HepG2 (cell line): ENCODE measurements around the gene ARHGEF11. TPM values are rescaled to one million over a fixed set of nuclear protein-coding genes. Genes with fewer than 3 reads are reported as not detected.

Experiments
- ATAC-seq: fragments of 200-7000 bp; cut with Tn5 transposase; 3 replicates; pipeline ENCODE4 v1.9.1; 2020; ENCODE audit warnings: mild to moderate bottlenecking, moderate library complexity
- BruUV-seq: library from RNA; stranded (reverse); fragments of 400-500 nt; replicated peaks from 2 replicates; lab custom pipeline; 2021; lab: Mats Ljungman, UMichigan
- CTCF ChIA-PET: fragments of 300-600 bp; formaldehyde crosslinking; extraction: SDS; loops from one replicate; lab custom pipeline; 2021; ENCODE audit warnings: low total read pairs, inconsistent platforms, low intra/inter-chr PET ratio; lab: Yijun Ruan, JAX
- POLR2A ChIA-PET: fragments of 350-600 bp; sonication (Branson Sonifier 250); formaldehyde crosslinking; loops from one replicate; lab custom pipeline; 2020; ENCODE audit warnings: antibody characterized with exemption, inconsistent platforms; lab: Yijun Ruan, JAX
- DNase-seq: peaks from one replicate; pipeline ENCODE4 v3.0.0-alpha.2; 2015; ENCODE audit warnings: low spot score
- FAIRE-seq: peaks from 3 replicates; lab custom pipeline; 2011; peaks lifted over from hg19 to GRCh38; lab: Jason Lieb, UNC
- H2AFZ ChIP-seq: one replicate; pipeline ENCODE4 v1.6.1; 2011; ENCODE audit warnings: low read length, inconsistent platforms
- H3K27ac ChIP-seq: fragments of 300-600 bp; 3 replicates; pipeline ENCODE4 v1.8.0; 2011; ENCODE audit warnings: mixed run types, mild to moderate bottlenecking, mixed read lengths, low read length, inconsistent platforms; ENCODE audit not compliant: insufficient read depth; ENCODE audit errors: extremely low read length
- H3K27me3 ChIP-seq, 2 experiments: fragments of 200-600 bp in 1 of 2; 2 replicates in 1 of 2; 3 replicates in 1 of 2; pipeline versions ENCODE4 v1.6.0 to v1.8.0; 2011; ENCODE audit warnings: low read length in 2 of 2, mild to moderate bottlenecking in 2 of 2, moderate library complexity in 2 of 2, inconsistent platforms in 1 of 2; ENCODE audit not compliant: insufficient read depth in 2 of 2, control insufficient read depth in 1 of 2
- H3K36me3 ChIP-seq, 2 experiments: fragments of 200-600 bp in 1 of 2; replicated peaks in 1 of 2; 2 replicates in 1 of 2; 3 replicates in 1 of 2; pipeline versions ENCODE4 v1.5.1 to v1.8.0; 2011; ENCODE audit warnings: low read length in 2 of 2, inconsistent platforms in 1 of 2; ENCODE audit not compliant: insufficient read depth in 2 of 2, control insufficient read depth in 1 of 2
- H3K4me1 ChIP-seq: 2 replicates; pipeline ENCODE4 v1.5.1; 2012; ENCODE audit warnings: low read length, inconsistent platforms; ENCODE audit not compliant: insufficient read depth
- H3K4me2 ChIP-seq: 2 replicates; pipeline ENCODE4 v1.6.0; 2011; ENCODE audit warnings: low read depth, low read length, inconsistent platforms
- H3K4me3 ChIP-seq, 3 experiments: fragments of 200-600 bp in 1 of 3; sonication (generic), shearing (Covaris generic) in 1 of 3; replicated peaks in 1 of 3; 2 replicates each; pipeline ENCODE4 v1.5.1; 2011 to 2016; ENCODE audit warnings: low read length in 3 of 3, inconsistent platforms in 2 of 3, low read depth in 2 of 3, mild to moderate bottlenecking in 2 of 3, control low read depth in 1 of 3, mixed read lengths in 1 of 3; ENCODE audit not compliant: insufficient read depth in 1 of 3
- H3K79me2 ChIP-seq: one replicate; pipeline ENCODE4 v1.6.1; 2011; ENCODE audit warnings: low read length, inconsistent platforms; ENCODE audit not compliant: insufficient read depth
- H3K9ac ChIP-seq: 2 replicates; pipeline ENCODE4 v1.6.0; 2011; ENCODE audit warnings: mild to moderate bottlenecking, low read depth, low read length, inconsistent platforms; ENCODE audit not compliant: insufficient read depth
- H3K9me3 ChIP-seq: 2 replicates; pipeline ENCODE4 v1.5.1; 2012; ENCODE audit warnings: mild to moderate bottlenecking, low read length
- H4K20me1 ChIP-seq: 2 replicates; pipeline ENCODE4 v1.6.0; 2011; ENCODE audit warnings: inconsistent platforms, mild to moderate bottlenecking, low read length, moderate library complexity; ENCODE audit not compliant: insufficient read depth
- AGO2 ChIP-seq: fragments of 200-400 bp; formaldehyde crosslinking; optimal IDR thresholded peaks from 2 replicates; pipeline ENCODE3; 2017; ENCODE audit warnings: mild to moderate bottlenecking, low read depth, low read length, moderate library complexity
- ATAD3A ChIP-seq: sonication (generic); formaldehyde crosslinking; IDR thresholded peaks from 2 replicates; pipeline ENCODE4 v1.4.0; 2020; ENCODE audit warnings: missing genetic modification reagents
- DMAP1 ChIP-seq: IDR thresholded peaks from 2 replicates; pipeline ENCODE4 v1.6.1; 2016
- DR1 ChIP-seq: sonication (generic); formaldehyde crosslinking; IDR thresholded peaks from 2 replicates; pipeline ENCODE4 v1.8.0; 2021; ENCODE audit warnings: mild to moderate bottlenecking, missing genetic modification reagents, inconsistent platforms
- IRX3 ChIP-seq: sonication (generic); formaldehyde crosslinking; IDR thresholded peaks from 2 replicates; pipeline ENCODE4 v1.8.1; 2023; ENCODE audit warnings: mild to moderate bottlenecking, low read depth, missing genetic modification reagents, borderline replicate concordance
- KAT8 ChIP-seq: IDR thresholded peaks from 2 replicates; pipeline ENCODE4 v1.6.1; 2016; ENCODE audit warnings: missing genetic modification reagents, missing compliant biosample characterization
- POLR2G ChIP-seq: fragments of 200-400 bp; formaldehyde crosslinking; IDR thresholded peaks from 2 replicates; pipeline ENCODE4 v1.6.1; 2018; ENCODE audit warnings: mild to moderate bottlenecking, low read depth, low read length, moderate library complexity
- RBM22 ChIP-seq: fragments of 200-400 bp; formaldehyde crosslinking; optimal IDR thresholded peaks from 2 replicates; pipeline ENCODE3; 2017; ENCODE audit warnings: mild to moderate bottlenecking, low read length, moderate library complexity
- TBX3 ChIP-seq: fragments of 450-650 bp; IDR thresholded peaks from 2 replicates; pipeline ENCODE4 v1.6.1; 2017; ENCODE audit warnings: antibody characterized with exemption, mild to moderate bottlenecking, inconsistent platforms, borderline replicate concordance
- ZFP1 ChIP-seq: IDR thresholded peaks from 2 replicates; pipeline ENCODE4 v1.6.1; 2016
- ZFP41 ChIP-seq: sonication (generic); formaldehyde crosslinking; IDR thresholded peaks from 2 replicates; pipeline ENCODE4 v1.4.0; 2020; ENCODE audit warnings: mild to moderate bottlenecking, missing genetic modification reagents, borderline replicate concordance
- ZNF251 ChIP-seq: sonication (generic); formaldehyde crosslinking; IDR thresholded peaks from 2 replicates; pipeline ENCODE4 v1.9.0; 2021; ENCODE audit warnings: mild to moderate bottlenecking, missing genetic modification reagents
- ZNF776 ChIP-seq: sonication (generic); formaldehyde crosslinking; IDR thresholded peaks from 2 replicates; pipeline ENCODE4 v1.4.0; 2020; ENCODE audit warnings: mild to moderate bottlenecking, missing genetic modification reagents
- ZSCAN21 ChIP-seq: sonication (generic); formaldehyde crosslinking; IDR thresholded peaks from 2 replicates; pipeline ENCODE4 v1.8.0; 2022; ENCODE audit warnings: mild to moderate bottlenecking, missing genetic modification reagents, moderate library complexity, borderline replicate concordance
- WGBS: methylation state at CpG from one replicate; pipeline ENCODE4 v1.1.6; 2017; ENCODE audit warnings: low lambda C conversion rate; 5-methylcytosine and 5-hydroxymethylcytosine counted together
- in situ Hi-C: cut with HindIII; loops from 2 replicates; pipeline ENCODE4 v1.10.0; 2017; ENCODE audit warnings: low pct_unique_long_range_greater_than_20kb; ENCODE audit not compliant: extremely low pct_ligation_motif_present
- intact Hi-C: fragments of 100-400 bp; cut with micrococcal nuclease; formaldehyde crosslinking; loops from one replicate; pipeline ENCODE4 v1.10.0; 2022; ENCODE audit not compliant: unreplicated experiment
- polyA plus RNA-seq, 8 experiments: library from polyadenylated mRNA; depleted of rRNA in 3 of 8; stranded (reverse) in 7 of 8; unstranded in 1 of 8; fragments of >200 nt; fragmentation: Illumina TruSeq in 4 of 8; extraction: Trizol in 4 of 8; gene quantifications; 2 replicates each; pipeline versions ENCODE4 v1.2.1 to v1.2.3, GENCODE V29; 2011 to 2016; ENCODE audit warnings: low read depth in 4 of 8, missing spikeins in 1 of 8, mixed read lengths in 1 of 8; ENCODE audit not compliant: insufficient read depth in 1 of 8
- total RNA-seq, 5 experiments: library from RNA; depleted of rRNA; stranded (reverse); fragments of >200 nt; fragmentation: Illumina TruSeq; extraction: Trizol; gene quantifications; 2 replicates each; pipeline ENCODE4 v1.2.3, GENCODE V29; 2016; ENCODE audit warnings: low read depth in 1 of 5
- TF ChIP-seq, protein P1 (sequence below): sonication (generic); formaldehyde crosslinking; IDR thresholded peaks from 2 replicates; pipeline ENCODE4 v1.4.0; 2020; ENCODE audit warnings: missing genetic modification reagents
- TF ChIP-seq, protein P2 (sequence below): sonication (generic); formaldehyde crosslinking; IDR thresholded peaks from 2 replicates; pipeline ENCODE4 v1.5.0; 2020; ENCODE audit warnings: mild to moderate bottlenecking, missing genetic modification reagents, borderline replicate concordance

The ARHGEF11 gene
- total and polyA plus RNA-seq, 2 of the 13 experiments (the other 11 are each of a cell fraction or from before 2014, with no cell fraction given): 16.5 to 21.2 TPM

DNA sequence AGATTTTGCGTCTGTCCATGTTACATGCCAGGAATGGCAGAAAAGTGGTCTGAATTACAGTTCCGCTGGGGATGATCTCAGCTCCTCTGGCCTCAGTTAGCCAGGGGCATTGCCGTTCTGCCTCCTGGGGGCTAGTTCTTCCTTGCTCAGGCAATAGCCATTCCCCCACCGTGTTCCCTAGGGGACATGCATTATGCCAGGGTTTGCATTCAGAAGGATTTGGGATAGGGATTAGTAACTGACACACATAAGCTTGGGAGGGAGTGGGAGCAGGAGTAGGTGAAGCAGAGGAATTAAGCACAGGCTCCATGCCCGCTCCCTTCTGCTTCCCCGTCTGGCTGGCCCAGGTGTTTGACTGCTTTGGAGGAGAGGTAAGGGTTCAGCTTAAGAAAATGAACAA, 112.4 kb downstream of the ARHGEF11 start (continued):
- TF ChIP-seq IRX3 (CRISPR knock-in tag) (no peak), KAT8 (CRISPR knock-in tag) (no peak), DR1 (CRISPR knock-in tag) (no peak)
- TF ChIP-seq, protein P1, sequence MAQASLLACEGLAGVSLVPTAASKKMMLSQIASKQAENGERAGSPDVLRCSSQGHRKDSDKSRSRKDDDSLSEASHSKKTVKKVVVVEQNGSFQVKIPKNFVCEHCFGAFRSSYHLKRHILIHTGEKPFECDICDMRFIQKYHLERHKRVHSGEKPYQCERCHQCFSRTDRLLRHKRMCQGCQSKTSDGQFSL: no peak

DNA sequence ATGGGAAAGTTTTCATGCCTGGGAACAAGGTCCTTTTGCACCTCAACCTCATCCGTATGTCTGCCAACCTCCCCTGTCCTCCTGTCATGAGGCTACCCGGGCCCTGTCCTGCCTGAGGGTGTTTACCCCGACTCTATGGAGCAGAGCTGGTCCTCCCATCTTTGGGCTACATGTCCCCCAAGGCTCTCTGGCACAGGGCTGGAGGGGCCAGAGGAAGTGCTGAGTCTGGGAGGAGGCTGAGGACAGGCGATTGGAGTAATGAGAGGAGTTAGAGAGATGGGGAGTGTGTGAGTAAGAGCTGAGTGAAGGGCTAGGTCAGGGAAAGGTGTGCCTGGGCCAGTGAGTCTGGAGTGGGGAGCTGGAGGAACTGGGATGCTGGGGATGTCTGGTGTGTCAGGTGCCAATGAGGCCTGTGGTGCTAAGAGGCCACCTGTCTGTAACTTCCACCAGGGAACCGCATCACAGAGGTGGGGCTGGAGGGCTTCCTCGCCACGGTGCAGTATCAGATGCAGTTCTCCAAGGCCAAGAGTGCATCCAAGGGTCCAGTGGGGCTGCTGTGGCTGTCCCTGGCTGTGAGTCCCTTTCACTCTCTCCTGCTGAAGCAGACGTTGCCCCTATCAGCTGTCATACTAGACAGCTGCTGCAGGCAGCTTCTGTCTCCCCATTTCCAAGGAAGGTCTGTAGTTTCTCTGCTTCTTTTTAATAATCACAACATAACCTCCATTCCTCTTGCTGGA, 113.4 kb downstream of the ARHGEF11 start:
- Histone ChIP-seq H3K36me3 (0 out of 5 replicates have a peak, but pooled peaks cover 0 to 4% of the 10 kb centered on the region in 2 experiments), H3K79me2 (no peaks in the 10 kb centered on the region), H3K9ac (no peak overlapping the region), H3K9me3 (no peaks in the 10 kb centered on the region), H3K27me3 (peaks cover 3 to 31% of the 10 kb centered on the region in 2 experiments; a peak in 4 of 5 replicates), H2AFZ (no peak overlapping the region), H3K4me3 (peak overlapping the region in 1 of 3 experiments; percentile 45; a peak in 2 of 6 replicates), H3K27ac (no peak overlapping the region), H3K4me2 (peak overlapping the region; percentile 74), H4K20me1 (no peaks in the 10 kb centered on the region), H3K4me1 (peaks cover 17% of the 10 kb centered on the region)
- ATAC-seq (peak; percentile 4), FAIRE-seq (no peak), DNase-seq (no peak)
- CTCF ChIA-PET: no interaction called here
- in situ Hi-C loops: no loop called here
- no TSS peak for BruUV-seq
- POLR2A ChIA-PET: no interaction called here
- intact Hi-C loops: no loop called here
- 59% methylated on average over 5 of the region's 8 CpGs for WGBS
- TF ChIP-seq ZNF776: no peak
- no peak for TF ChIP-seq ATAD3A (CRISPR knock-in tag)
- TF ChIP-seq POLR2G: peak; percentile 1; the same call in 1 of the 2 replicates
- peak; percentile 32 for TF ChIP-seq RBM22
- peak; percentile 51 for TF ChIP-seq AGO2
- TF ChIP-seq, protein P2, sequence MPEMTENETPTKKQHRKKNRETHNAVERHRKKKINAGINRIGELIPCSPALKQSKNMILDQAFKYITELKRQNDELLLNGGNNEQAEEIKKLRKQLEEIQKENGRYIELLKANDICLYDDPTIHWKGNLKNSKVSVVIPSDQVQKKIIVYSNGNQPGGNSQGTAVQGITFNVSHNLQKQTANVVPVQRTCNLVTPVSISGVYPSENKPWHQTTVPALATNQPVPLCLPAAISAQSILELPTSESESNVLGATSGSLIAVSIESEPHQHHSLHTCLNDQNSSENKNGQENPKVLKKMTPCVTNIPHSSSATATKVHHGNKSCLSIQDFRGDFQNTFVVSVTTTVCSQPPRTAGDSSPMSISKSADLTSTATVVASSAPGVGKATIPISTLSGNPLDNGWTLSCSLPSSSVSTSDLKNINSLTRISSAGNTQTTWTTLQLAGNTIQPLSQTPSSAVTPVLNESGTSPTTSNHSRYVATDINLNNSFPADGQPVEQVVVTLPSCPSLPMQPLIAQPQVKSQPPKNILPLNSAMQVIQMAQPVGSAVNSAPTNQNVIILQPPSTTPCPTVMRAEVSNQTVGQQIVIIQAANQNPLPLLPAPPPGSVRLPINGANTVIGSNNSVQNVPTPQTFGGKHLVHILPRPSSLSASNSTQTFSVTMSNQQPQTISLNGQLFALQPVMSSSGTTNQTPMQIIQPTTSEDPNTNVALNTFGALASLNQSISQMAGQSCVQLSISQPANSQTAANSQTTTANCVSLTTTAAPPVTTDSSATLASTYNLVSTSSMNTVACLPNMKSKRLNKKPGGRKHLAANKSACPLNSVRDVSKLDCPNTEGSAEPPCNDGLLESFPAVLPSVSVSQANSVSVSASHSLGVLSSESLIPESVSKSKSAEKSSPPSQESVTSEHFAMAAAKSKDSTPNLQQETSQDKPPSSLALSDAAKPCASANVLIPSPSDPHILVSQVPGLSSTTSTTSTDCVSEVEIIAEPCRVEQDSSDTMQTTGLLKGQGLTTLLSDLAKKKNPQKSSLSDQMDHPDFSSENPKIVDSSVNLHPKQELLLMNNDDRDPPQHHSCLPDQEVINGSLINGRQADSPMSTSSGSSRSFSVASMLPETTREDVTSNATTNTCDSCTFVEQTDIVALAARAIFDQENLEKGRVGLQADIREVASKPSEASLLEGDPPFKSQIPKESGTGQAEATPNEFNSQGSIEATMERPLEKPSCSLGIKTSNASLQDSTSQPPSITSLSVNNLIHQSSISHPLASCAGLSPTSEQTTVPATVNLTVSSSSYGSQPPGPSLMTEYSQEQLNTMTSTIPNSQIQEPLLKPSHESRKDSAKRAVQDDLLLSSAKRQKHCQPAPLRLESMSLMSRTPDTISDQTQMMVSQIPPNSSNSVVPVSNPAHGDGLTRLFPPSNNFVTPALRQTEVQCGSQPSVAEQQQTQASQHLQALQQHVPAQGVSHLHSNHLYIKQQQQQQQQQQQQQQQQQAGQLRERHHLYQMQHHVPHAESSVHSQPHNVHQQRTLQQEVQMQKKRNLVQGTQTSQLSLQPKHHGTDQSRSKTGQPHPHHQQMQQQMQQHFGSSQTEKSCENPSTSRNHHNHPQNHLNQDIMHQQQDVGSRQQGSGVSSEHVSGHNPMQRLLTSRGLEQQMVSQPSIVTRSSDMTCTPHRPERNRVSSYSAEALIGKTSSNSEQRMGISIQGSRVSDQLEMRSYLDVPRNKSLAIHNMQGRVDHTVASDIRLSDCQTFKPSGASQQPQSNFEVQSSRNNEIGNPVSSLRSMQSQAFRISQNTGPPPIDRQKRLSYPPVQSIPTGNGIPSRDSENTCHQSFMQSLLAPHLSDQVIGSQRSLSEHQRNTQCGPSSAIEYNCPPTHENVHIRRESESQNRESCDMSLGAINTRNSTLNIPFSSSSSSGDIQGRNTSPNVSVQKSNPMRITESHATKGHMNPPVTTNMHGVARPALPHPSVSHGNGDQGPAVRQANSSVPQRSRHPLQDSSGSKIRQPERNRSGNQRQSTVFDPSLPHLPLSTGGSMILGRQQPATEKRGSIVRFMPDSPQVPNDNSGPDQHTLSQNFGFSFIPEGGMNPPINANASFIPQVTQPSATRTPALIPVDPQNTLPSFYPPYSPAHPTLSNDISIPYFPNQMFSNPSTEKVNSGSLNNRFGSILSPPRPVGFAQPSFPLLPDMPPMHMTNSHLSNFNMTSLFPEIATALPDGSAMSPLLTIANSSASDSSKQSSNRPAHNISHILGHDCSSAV (CRISPR knock-in tag): no peak
- TF ChIP-seq ZFP41 (CRISPR knock-in tag): no peak
- TF ChIP-seq DMAP1 (CRISPR knock-in tag): no peak
- no peak for TF ChIP-seq ZFP1 (CRISPR knock-in tag)
- no peak for TF ChIP-seq TBX3
- no peak for TF ChIP-seq ZNF251 (CRISPR knock-in tag)
- TF ChIP-seq ZSCAN21 (CRISPR knock-in tag): no peak
